Bronchus fibroblast of lung (primary cell): ENCODE data around the gene PABPN1L. TPM values are rescaled to one million over a fixed set of nuclear protein-coding genes. Genes with fewer than 3 reads are reported as not detected.

ENCODE experiments used
- total RNA-seq: library from RNA; depleted of rRNA; stranded (reverse); fragments of >200 nt; gene quantifications from 2 replicates; pipeline ENCODE4 v1.2.3, GENCODE V29; 2015

The PABPN1L gene
- total RNA-seq, result not detected in 2 replicates

GRCh38 chr16:88866151-88866920, at the start of gene PABPN1L:
Gene PABPN1L (minus strand): TSS chr16:88866660. CDS start chr16:88866606, 54 bp downstream.

GRCh38 chr16:88856828-88857727, 9.4 kb downstream of the PABPN1L start, which contains the start of the genes GALNS and TRAPPC2L:
Gene GALNS (minus strand): TSS chr16:88856947. CDS start chr16:88856877, 70 bp downstream.
Gene TRAPPC2L (plus strand): TSS chr16:88857127. CDS start chr16:88857151, 24 bp downstream.

Other genes starting within 250 kb of the PABPN1L start
- gene IL17C, start 228.1 kb downstream of the PABPN1L start, total RNA-seq, result not detected in 2 replicates
- gene CYBA, start 215.6 kb downstream of the PABPN1L start, total RNA-seq, result 218 and 230 TPM in 2 replicates
- gene MVD, start 203.6 kb downstream of the PABPN1L start, total RNA-seq, result 324 and 341 TPM in 2 replicates
- under 0.01 and 0.45 TPM in 2 replicates for gene SNAI3, start 180.2 kb downstream of the PABPN1L start, total RNA-seq
- gene RNF166, start 160.3 kb downstream of the PABPN1L start, total RNA-seq, result 24.8 and 27.7 TPM in 2 replicates
- 23.9 and 24.7 TPM in 2 replicates for gene CTU2, start 160.2 kb downstream of the PABPN1L start, total RNA-seq
- gene PIEZO1, start 81.4 kb downstream of the PABPN1L start, total RNA-seq, result 161 and 182 TPM in 2 replicates
- gene CDT1, start 62.9 kb downstream of the PABPN1L start, total RNA-seq, result 64.8 and 67.1 TPM in 2 replicates
- gene APRT, start 54.7 kb downstream of the PABPN1L start, total RNA-seq, result 237 and 254 TPM in 2 replicates
- 21.6 and 21.7 TPM in 2 replicates for gene GALNS, start 9.7 kb downstream of the PABPN1L start, total RNA-seq
- gene TRAPPC2L, start 9.5 kb downstream of the PABPN1L start, total RNA-seq, result 40.2 and 53.4 TPM in 2 replicates
- gene CBFA2T3, start 110.5 kb upstream of the PABPN1L start, total RNA-seq, result not detected in 2 replicates
- 21.3 and 33.6 TPM in 2 replicates for gene ACSF3, start 227.2 kb upstream of the PABPN1L start, total RNA-seq